ENCODE data around the gene ST3GAL4. TPM values are rescaled to one million over a fixed set of nuclear protein-coding genes. Genes with fewer than 3 reads are reported as not detected.

ST3GAL4 gene
- polyA plus RNA-seq, 2 of the 4 experiments (the other 2 are of a cell fraction) = 11.9 to 17.5 TPM

DNA sequence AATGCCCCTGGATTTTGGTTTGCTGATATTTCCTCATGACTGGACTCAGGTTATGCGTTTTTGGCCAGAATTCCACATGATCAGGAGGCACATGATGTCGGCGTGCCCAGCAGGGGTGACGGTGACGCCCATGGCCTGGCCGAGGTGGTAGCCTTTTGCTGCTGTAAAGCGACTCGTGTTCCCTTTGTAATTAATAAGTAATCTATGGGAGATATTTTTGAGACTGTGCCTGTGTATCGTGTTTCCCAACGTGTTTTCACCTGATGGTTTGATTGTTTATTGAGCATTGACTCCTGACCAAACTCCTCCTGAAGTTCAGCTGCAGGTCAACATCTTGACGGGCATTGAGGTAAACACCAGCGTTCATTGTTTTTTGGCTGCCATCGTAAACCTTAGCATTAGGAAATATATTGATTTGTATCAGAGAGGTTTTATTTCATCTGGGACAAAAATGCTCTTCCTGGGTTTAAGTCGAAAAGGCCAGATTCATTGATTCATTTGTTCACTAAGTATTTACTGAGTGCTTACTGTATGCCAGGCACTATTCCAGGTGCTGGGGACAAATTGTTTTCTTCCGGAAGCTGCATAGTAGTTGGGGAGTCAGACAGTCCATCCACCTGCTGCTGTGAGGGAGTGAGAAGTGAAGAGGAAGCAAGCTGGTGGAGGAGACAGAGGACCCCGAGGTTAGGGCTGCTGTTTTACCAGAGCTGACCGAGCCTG lies 28.0 kb upstream of the ST3GAL4 start (continued):
- TF ChIP-seq RCOR1 (IDR thresholded peaks at IDR 0.05; ENCODE audit: low read depth, low read length) = no peak
- TF ChIP-seq CBX8 (IDR thresholded peaks at IDR 0.05) = no peak

DNA sequence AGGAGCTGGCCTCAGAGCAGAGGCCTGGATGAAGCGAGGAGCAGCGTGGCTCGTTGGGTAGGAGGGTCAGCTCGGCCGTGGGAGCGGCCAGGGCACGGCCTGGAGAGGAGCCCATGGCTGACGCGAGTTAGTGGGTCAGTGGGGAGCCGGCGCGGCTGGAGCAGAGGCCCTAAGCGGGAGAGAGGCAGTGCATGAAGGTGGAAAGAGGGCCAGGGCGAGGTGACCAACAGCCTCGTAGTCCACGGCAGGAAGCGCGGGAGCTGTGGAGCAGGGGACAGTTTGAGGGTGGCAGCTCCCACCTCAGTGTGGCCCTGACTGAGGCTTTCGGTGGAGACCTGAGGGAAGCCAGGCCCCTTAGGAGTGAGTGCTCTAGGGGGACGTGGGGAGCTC lies 27.5 kb upstream of the ST3GAL4 start:
- no peak overlapping the region for H3K4me3 ChIP-seq
- ChIA-PET CTCF (interaction anchor here (1.1 kb wide), 1 partner anchor 18 kb away, joined by 5 read pairs; no protein-coding TSS in a partner anchor), POLR2A (no interaction called here)
- whole genome bisulfite sequencing (ENCODE audit: missing lambda C conversion rate) = 89% methylated on average over 20 of the region's 20 CpGs
- ATAC-seq (no peak), DNase-seq (ENCODE audit: low read depth in 1 of 2, low spot score in 1 of 2) (no peak), FAIRE-seq (no peak)
- H3K4me2 ChIP-seq = no peak overlapping the region
- TF ChIP-seq JUNB (IDR thresholded peaks at IDR 0.05) (no peak), ZC3H11A (IDR thresholded peaks at IDR 0.05) (no peak), ZFP36 (IDR thresholded peaks at IDR 0.05; ENCODE audit: borderline replicate concordance, partially characterized antibody) (no peak), NR3C1 (IDR thresholded peaks at IDR 0.05) (no peak), HOXB13 (CRISPR knock-in tag; IDR thresholded peaks at IDR 0.05; ENCODE audit: low read depth) (no peak), RARB (CRISPR knock-in tag; IDR thresholded peaks at IDR 0.05) (no peak), EP300 (IDR thresholded peaks at IDR 0.05) (no peak), ESRRA (IDR thresholded peaks at IDR 0.05; ENCODE audit: borderline replicate concordance, low read length) (no peak)
- TF ChIP-seq, protein P1, sequence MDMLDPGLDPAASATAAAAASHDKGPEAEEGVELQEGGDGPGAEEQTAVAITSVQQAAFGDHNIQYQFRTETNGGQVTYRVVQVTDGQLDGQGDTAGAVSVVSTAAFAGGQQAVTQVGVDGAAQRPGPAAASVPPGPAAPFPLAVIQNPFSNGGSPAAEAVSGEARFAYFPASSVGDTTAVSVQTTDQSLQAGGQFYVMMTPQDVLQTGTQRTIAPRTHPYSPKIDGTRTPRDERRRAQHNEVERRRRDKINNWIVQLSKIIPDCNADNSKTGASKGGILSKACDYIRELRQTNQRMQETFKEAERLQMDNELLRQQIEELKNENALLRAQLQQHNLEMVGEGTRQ (IDR thresholded peaks at IDR 0.05) = no peak
- TF ChIP-seq, protein P2, sequence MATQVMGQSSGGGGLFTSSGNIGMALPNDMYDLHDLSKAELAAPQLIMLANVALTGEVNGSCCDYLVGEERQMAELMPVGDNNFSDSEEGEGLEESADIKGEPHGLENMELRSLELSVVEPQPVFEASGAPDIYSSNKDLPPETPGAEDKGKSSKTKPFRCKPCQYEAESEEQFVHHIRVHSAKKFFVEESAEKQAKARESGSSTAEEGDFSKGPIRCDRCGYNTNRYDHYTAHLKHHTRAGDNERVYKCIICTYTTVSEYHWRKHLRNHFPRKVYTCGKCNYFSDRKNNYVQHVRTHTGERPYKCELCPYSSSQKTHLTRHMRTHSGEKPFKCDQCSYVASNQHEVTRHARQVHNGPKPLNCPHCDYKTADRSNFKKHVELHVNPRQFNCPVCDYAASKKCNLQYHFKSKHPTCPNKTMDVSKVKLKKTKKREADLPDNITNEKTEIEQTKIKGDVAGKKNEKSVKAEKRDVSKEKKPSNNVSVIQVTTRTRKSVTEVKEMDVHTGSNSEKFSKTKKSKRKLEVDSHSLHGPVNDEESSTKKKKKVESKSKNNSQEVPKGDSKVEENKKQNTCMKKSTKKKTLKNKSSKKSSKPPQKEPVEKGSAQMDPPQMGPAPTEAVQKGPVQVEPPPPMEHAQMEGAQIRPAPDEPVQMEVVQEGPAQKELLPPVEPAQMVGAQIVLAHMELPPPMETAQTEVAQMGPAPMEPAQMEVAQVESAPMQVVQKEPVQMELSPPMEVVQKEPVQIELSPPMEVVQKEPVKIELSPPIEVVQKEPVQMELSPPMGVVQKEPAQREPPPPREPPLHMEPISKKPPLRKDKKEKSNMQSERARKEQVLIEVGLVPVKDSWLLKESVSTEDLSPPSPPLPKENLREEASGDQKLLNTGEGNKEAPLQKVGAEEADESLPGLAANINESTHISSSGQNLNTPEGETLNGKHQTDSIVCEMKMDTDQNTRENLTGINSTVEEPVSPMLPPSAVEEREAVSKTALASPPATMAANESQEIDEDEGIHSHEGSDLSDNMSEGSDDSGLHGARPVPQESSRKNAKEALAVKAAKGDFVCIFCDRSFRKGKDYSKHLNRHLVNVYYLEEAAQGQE (IDR thresholded peaks at IDR 0.05) = no peak
- no peaks in the 10 kb centered on the region for H3K9me3 ChIP-seq
- H3K27ac ChIP-seq = no peak overlapping the region
- H3K4me1 ChIP-seq = peaks cover 10% of the 10 kb centered on the region

DNA sequence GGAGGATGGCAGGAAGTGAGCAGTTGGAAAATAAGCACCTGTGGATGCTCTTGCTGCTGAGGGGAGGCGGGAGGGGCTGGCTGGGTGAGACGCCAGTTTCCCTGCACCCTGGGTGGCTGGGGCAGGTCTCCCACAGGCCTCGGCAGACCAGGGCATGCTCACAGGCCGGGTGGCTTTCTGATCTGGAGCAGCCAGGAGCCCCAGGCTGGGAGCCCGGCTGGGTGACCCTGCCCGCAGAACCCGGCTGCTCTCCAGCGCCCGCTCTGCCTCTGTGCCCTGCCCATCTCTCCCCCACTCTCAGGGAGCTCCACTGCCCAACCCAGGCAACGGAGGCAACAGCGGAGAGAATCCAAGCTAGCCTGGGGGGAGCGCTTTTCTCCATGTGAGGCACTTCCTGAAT lies 27.0 kb upstream of the ST3GAL4 start:
- no peak for FAIRE-seq
- H3K27ac ChIP-seq = no peak overlapping the region

More for the DNA sequence above, 27.0 kb upstream of the ST3GAL4 start:
- 96% methylated on average over 10 of the region's 12 CpGs for WGBS (ENCODE audit: missing lambda C conversion rate)
- ATAC-seq = no peak
- no peak for TF ChIP-seq JUN (IDR thresholded peaks at IDR 0.05)
- no peak for TF ChIP-seq CBX2 (IDR thresholded peaks at IDR 0.05; ENCODE audit: borderline replicate concordance, low read depth)
- no peak for TF ChIP-seq RARB (CRISPR knock-in tag; IDR thresholded peaks at IDR 0.05)
- no peak for TF ChIP-seq RAD21 (conservative IDR thresholded peaks at IDR 0.05 in 1 of 2, IDR thresholded peaks at IDR 0.05 in 1 of 2)
- TF ChIP-seq, protein P3, sequence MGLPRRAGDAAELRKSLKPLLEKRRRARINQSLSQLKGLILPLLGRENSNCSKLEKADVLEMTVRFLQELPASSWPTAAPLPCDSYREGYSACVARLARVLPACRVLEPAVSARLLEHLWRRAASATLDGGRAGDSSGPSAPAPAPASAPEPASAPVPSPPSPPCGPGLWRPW (IDR thresholded peaks at IDR 0.05) = no peak
- TF ChIP-seq MAZ (IDR thresholded peaks at IDR 0.05; ENCODE audit: borderline replicate concordance, low read depth, low read length) = no peak
- no peak for TF ChIP-seq HOXA7 (CRISPR knock-in tag; IDR thresholded peaks at IDR 0.05)
- TF ChIP-seq HDAC2 (IDR thresholded peaks at IDR 0.05) = no peak
- no peak for TF ChIP-seq RFX5 (IDR thresholded peaks at IDR 0.05)
- TF ChIP-seq ZC3H11A (IDR thresholded peaks at IDR 0.05) = no peak
- TF ChIP-seq, protein P1 (IDR thresholded peaks at IDR 0.05) = no peak
- TF ChIP-seq CBX8 (IDR thresholded peaks at IDR 0.05) = no peak
- H3K9me3 ChIP-seq = no peaks in the 10 kb centered on the region
- DNase-seq (ENCODE audit: low read depth in 1 of 2, low spot score in 1 of 2) = no peak
- POLR2A ChIA-PET = no interaction called here
- H3K4me1 ChIP-seq = peaks cover 13% of the 10 kb centered on the region
- no peak overlapping the region for H3K4me3 ChIP-seq
- CTCF ChIA-PET = interaction anchor here (1.1 kb wide), 1 partner anchor 18 kb away, joined by 5 read pairs; no protein-coding TSS in a partner anchor
- no peak overlapping the region for H3K4me2 ChIP-seq

All from A549 (cell line).